Kidney epithelial cell (primary cell): Measurements from ENCODE around the gene UBXN10. TPM values are rescaled to one million over a fixed set of nuclear protein-coding genes. Genes with fewer than 3 reads are reported as not detected.

Source experiments
- DNase-seq: peaks from one replicate; pipeline ENCODE4 v3.0.0-alpha.2; 2010; ENCODE audit warnings: low read depth
- H3K27me3 ChIP-seq: 2 replicates; pipeline ENCODE4 v1.6.0; 2011; ENCODE audit warnings: low read length; ENCODE audit not compliant: control insufficient read depth, insufficient read depth
- H3K36me3 ChIP-seq: 2 replicates; pipeline ENCODE4 v1.5.1; 2011; ENCODE audit warnings: low read length; ENCODE audit not compliant: control insufficient read depth, insufficient read depth
- H3K4me3 ChIP-seq: 2 replicates; pipeline ENCODE4 v1.5.1; 2011; ENCODE audit warnings: low read depth, mild to moderate bottlenecking, control low read depth, low read length
- total RNA-seq: library from RNA; depleted of rRNA; stranded (reverse); fragments of >200 nt; gene quantifications from 2 replicates; pipeline ENCODE4 v1.2.3, GENCODE V29; 2015
- TF ChIP-seq, protein P1 (sequence below): IDR thresholded peaks from 2 replicates; pipeline ENCODE4 v1.5.1; 2011; ENCODE audit warnings: mild to moderate bottlenecking, moderate library complexity, low read length, control low read depth, inconsistent platforms; ENCODE audit not compliant: insufficient read depth, poor library complexity, severe bottlenecking

Gene UBXN10
- total RNA-seq, 1 donor from 2014 or later: 1.6 TPM

DNA sequence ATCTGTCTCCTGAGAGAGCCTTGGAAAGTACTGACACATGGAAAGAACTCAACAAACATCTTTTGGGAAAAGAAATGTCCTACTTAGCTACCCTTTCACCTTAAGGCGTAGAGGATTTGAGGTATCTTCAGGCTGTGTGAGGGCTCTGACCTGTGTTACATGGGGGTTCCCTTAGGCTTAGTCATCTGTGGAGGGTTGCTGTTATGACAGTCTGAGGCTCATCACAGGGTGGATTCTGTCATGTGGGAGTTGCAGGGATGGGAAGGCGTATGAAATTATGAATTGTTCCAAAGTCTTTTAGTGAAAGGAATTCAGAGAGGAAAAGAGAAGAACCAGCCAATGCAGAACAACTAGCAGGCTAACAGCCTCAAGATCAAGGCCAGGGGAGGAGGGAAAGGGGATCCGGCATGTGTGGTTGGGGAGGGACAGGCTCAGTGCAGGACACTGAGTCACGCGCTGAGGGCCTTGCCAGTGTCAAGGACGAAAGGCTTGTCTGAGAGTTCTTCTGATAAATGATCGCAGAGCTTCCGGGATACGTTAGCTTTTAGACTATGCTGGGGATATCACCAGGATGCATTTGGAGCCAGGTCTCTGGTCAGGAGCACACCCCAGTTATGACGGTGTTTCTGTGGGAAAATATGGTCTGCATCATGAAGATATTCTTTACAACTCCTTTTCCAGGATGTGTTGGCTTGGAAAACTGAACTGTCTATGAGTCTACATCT lies 25.0 kb downstream of the UBXN10 start:
- no peak for DNase-seq
- TF ChIP-seq, protein P1, sequence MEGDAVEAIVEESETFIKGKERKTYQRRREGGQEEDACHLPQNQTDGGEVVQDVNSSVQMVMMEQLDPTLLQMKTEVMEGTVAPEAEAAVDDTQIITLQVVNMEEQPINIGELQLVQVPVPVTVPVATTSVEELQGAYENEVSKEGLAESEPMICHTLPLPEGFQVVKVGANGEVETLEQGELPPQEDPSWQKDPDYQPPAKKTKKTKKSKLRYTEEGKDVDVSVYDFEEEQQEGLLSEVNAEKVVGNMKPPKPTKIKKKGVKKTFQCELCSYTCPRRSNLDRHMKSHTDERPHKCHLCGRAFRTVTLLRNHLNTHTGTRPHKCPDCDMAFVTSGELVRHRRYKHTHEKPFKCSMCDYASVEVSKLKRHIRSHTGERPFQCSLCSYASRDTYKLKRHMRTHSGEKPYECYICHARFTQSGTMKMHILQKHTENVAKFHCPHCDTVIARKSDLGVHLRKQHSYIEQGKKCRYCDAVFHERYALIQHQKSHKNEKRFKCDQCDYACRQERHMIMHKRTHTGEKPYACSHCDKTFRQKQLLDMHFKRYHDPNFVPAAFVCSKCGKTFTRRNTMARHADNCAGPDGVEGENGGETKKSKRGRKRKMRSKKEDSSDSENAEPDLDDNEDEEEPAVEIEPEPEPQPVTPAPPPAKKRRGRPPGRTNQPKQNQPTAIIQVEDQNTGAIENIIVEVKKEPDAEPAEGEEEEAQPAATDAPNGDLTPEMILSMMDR: no peak
- H3K27me3 ChIP-seq: no peaks in the 10 kb centered on the region
- H3K4me3 ChIP-seq: no peak overlapping the region
- H3K36me3 ChIP-seq: no peaks in the 10 kb centered on the region

DNA sequence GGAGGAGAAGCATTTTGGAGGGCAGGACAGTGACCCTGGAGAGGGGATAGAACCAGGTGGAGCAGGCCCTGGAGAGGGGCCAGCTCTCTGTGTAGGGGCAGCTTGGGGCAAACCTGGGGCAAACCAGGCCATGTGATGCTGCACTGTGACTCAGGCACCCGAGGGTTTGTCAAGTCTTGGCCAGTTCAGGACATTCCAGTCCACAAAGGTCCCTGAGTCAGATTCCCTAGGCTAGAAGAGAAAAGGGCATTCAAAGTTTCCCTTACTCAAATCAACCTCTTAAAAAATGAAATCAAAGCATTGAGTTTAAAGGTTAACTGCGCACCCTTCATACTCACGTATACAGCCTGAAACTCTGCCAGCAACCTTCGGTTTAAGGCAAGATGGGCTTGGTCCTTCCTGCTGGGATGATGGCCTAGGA lies 25.6 kb downstream of the UBXN10 start:
- TF ChIP-seq, protein P1: no peak
- Histone ChIP-seq H3K4me3 (no peak overlapping the region), H3K27me3 (no peaks in the 10 kb centered on the region), H3K36me3 (no peaks in the 10 kb centered on the region)
- no peak for DNase-seq

DNA sequence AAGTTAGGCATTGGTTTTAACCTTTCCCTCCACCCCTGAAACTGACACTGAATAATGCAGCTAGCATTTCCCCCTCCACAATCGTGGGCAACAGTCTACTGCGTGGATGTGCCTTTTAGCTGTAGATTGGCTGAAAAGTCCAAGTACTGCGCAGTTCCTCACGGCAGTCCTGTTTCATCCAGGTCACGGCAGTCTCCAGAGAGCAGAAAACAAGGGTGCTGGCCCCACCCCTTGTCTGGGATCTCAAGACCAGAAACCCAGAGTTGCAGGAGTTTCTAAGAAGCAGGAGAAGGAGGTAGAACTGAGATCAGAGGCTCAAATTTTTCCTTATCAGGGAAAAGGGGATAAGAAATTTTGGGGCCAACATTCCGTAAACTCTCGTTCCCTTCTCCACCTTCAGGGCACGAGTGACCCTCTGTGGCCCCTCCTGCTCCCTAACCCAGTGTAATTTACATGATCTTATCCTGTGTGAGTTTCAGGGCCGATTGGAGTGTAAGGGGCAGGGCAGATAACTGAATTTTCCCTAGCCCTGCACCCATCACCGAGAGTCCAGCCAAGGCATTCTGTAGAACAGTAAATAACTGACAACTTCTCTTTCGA lies 26.3 kb downstream of the UBXN10 start:
- Histone ChIP-seq H3K27me3 (no peaks in the 10 kb centered on the region), H3K36me3 (no peaks in the 10 kb centered on the region), H3K4me3 (no peak overlapping the region)
- DNase-seq: no peak
- TF ChIP-seq, protein P1: no peak

DNA sequence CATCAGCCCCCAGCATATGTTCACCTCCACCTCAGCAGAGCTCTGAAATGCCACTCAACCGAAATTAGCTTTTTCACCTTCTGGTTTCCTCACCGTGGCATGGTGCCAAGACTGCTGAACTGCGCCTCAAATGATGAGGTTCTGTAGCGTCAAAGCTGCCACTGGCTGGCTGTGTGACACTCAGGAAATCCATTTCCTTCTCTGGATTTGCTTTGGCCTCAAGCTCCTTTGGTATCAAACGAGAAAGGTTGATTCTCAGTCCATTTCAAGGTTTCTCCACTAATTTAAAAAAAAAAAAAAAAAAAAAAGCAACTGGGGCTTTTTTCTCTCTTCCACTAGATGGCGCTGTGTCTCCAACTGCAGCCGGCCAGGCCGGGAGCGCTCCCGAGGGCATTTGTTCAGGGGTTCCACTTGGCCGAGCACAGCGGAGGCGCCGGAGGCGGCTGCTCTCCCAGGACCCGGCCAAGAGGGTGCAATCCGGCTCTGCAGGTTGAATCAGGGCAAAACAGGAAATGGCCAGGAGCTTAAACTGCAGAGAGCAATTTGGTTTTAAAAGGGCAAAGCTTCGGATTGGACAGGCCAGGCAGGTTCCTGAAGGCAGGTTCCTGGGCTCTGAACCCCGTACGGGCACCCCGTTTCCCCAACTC lies 26.9 kb downstream of the UBXN10 start:
- Histone ChIP-seq H3K36me3 (no peaks in the 10 kb centered on the region), H3K27me3 (no peaks in the 10 kb centered on the region), H3K4me3 (no peak overlapping the region)
- TF ChIP-seq, protein P1: peak; percentile 87
- peak; percentile 65 for DNase-seq

DNA sequence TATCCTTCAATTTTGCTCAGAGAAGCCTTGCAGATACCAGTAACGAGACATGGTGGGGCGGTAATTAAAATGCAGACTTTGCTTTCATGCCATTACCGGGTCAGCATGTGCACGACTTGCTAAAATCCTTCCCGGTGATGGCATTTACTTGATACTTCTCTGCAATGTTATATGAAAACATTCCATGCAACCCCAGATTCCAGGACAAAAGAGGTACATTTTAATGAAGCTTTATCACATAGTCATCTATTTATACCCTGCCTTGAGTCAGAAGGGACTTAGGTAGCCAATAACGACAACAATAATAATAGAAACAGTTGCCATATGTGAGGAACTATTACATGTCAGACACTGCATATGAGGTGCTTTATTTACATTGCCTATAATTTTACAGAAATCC lies 29.8 kb downstream of the UBXN10 start:
- no peak for DNase-seq
- Histone ChIP-seq H3K27me3 (no peaks in the 10 kb centered on the region), H3K4me3 (no peak overlapping the region), H3K36me3 (no peaks in the 10 kb centered on the region)
- TF ChIP-seq, protein P1: no peak
